IgD-negative memory B cell (primary cell): ENCODE measurements around the gene CHMP2B. TPM values are rescaled to one million over a fixed set of nuclear protein-coding genes. Genes with fewer than 3 reads are reported as not detected.
A peak's percentile ranks its signal among the peaks of the same experiment; 100 is the strongest.
"Not testable (repeated sequence)": the region's sequence is repeated elsewhere in the genome, so short reads cannot be mapped to it uniquely, and the experiment has no call there.

Source experiments
- H3K27ac Mint-ChIP-seq, 3 donors: one replicate each; pipeline ENCODE4 v1.8.0; 2020 to 2022; ENCODE audit warnings: mild to moderate bottlenecking in 3 of 3, mixed read lengths in 3 of 3, moderate library complexity in 1 of 3
- H3K27me3 Mint-ChIP-seq: one replicate; pipeline ENCODE4 v1.8.0; 2021; ENCODE audit warnings: mixed read lengths
- H3K36me3 Mint-ChIP-seq: one replicate; pipeline ENCODE4 v1.8.0; 2020; ENCODE audit warnings: mild to moderate bottlenecking, mixed read lengths
- H3K4me1 Mint-ChIP-seq, 3 donors: one replicate each; pipeline ENCODE4 v1.8.0; 2020 to 2022; ENCODE audit warnings: mixed read lengths in 3 of 3, mild to moderate bottlenecking in 1 of 3
- H3K4me3 Mint-ChIP-seq, 4 donors: one replicate each; pipeline ENCODE4 v1.8.0; 2020 to 2022; ENCODE audit warnings: mild to moderate bottlenecking in 4 of 4, mixed read lengths in 4 of 4, moderate library complexity in 3 of 4
- H3K9me3 Mint-ChIP-seq, 3 donors: one replicate each; pipeline ENCODE4 v1.8.0; 2020 to 2021; ENCODE audit warnings: mixed read lengths in 3 of 3, mild to moderate bottlenecking in 1 of 3
- polyA plus RNA-seq: library from polyadenylated mRNA; unstranded; fragments of 300-500 nt; fragmentation: Illumina TruSeq; gene quantifications from one replicate; pipeline ENCODE4 v1.2.3, GENCODE V29; 2021

CHMP2B gene
- polyA plus RNA-seq, 1 donor from 2014 or later: 59.2 TPM

DNA sequence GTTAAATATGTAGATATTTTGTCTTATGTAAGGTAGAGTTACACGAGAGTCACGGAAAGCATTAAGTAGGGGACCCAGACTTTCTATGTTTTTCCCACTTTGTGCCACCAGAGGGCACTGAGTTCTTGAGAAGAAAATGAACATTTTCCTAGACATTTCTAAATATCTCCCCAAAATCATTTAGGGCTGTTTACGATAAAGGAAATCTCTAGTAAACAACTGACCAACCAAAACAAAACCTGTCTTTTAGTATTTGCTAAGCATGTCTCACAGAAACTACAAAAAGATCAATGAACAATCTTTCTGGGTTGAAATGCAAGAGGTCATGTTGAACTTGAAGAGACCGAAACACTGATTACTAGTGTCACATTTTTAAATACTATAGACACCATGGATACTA lies 33.2 kb downstream of the CHMP2B start:
- H3K36me3 Mint-ChIP-seq: no peaks in the 10 kb centered on the region
- H3K4me1 Mint-ChIP-seq: peaks cover 0 to 6% (median 2%) of the 10 kb centered on the region in 3 donors
- no peaks in the 10 kb centered on the region for H3K27me3 Mint-ChIP-seq
- no peak overlapping the region for H3K27ac Mint-ChIP-seq
- H3K4me3 Mint-ChIP-seq: no peak overlapping the region
- H3K9me3 Mint-ChIP-seq: no peaks in the 10 kb centered on the region

DNA sequence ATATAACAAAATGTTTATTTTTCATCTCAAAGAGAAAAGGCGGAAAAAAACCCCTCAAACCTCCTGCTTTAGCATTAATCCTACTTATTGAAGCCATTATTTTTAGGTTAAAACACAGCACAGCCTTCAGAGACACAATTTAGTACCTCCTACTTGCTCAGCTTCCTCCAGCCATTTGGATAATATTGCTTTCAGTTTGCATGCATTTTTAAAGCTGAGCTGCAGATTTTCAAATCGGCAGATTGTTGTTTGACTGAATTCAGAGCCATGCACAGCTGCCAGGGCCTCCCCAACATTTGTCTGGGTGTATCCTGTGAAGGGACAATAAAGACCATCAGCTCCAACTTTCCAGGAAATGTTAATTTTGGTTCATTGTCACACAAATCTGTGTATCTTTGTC lies 34.8 kb downstream of the CHMP2B start:
- peaks cover 0 to 6% (median 2%) of the 10 kb centered on the region in 3 donors for H3K4me1 Mint-ChIP-seq
- H3K36me3 Mint-ChIP-seq: no peaks in the 10 kb centered on the region
- no peak overlapping the region for H3K27ac Mint-ChIP-seq
- H3K9me3 Mint-ChIP-seq: no peaks in the 10 kb centered on the region
- H3K4me3 Mint-ChIP-seq: no peak overlapping the region
- no peaks in the 10 kb centered on the region for H3K27me3 Mint-ChIP-seq

- Mint-ChIP-seq H3K36me3 (no peaks in the 10 kb centered on the region), H3K27ac (no peak overlapping the region), H3K4me1 (peaks cover 4 to 18% (median 13%) of the 10 kb centered on the region in 3 donors), H3K9me3 (no peaks in the 10 kb centered on the region), H3K27me3 (peaks cover 1% of the 10 kb centered on the region), H3K4me3 (no peak overlapping the region)
Measured at GRCh38 chr3:87267953-87268645, 41.0 kb downstream of the CHMP2B start.

GRCh38 chr3:87268646-87269211 lies 41.6 kb downstream of the CHMP2B start:
- Mint-ChIP-seq H3K27ac (no peak overlapping the region), H3K9me3 (no peaks in the 10 kb centered on the region)

GRCh38 chr3:87269723-87270122 lies 42.6 kb downstream of the CHMP2B start:
- H3K27me3 Mint-ChIP-seq: peaks cover 6% of the 10 kb centered on the region
- no peak overlapping the region for H3K4me3 Mint-ChIP-seq
- H3K27ac Mint-ChIP-seq: no peak overlapping the region
- H3K9me3 Mint-ChIP-seq: no peaks in the 10 kb centered on the region
- peaks cover 11 to 24% (median 20%) of the 10 kb centered on the region in 3 donors for H3K4me1 Mint-ChIP-seq
- H3K36me3 Mint-ChIP-seq: no peaks in the 10 kb centered on the region

More at GRCh38 chr3:87268646-87269211, 41.6 kb downstream of the CHMP2B start:
- H3K4me1 Mint-ChIP-seq: peaks cover 10 to 24% (median 20%) of the 10 kb centered on the region in 3 donors
- peaks cover 5% of the 10 kb centered on the region for H3K27me3 Mint-ChIP-seq
- H3K36me3 Mint-ChIP-seq: no peaks in the 10 kb centered on the region
- no peak overlapping the region for H3K4me3 Mint-ChIP-seq

DNA sequence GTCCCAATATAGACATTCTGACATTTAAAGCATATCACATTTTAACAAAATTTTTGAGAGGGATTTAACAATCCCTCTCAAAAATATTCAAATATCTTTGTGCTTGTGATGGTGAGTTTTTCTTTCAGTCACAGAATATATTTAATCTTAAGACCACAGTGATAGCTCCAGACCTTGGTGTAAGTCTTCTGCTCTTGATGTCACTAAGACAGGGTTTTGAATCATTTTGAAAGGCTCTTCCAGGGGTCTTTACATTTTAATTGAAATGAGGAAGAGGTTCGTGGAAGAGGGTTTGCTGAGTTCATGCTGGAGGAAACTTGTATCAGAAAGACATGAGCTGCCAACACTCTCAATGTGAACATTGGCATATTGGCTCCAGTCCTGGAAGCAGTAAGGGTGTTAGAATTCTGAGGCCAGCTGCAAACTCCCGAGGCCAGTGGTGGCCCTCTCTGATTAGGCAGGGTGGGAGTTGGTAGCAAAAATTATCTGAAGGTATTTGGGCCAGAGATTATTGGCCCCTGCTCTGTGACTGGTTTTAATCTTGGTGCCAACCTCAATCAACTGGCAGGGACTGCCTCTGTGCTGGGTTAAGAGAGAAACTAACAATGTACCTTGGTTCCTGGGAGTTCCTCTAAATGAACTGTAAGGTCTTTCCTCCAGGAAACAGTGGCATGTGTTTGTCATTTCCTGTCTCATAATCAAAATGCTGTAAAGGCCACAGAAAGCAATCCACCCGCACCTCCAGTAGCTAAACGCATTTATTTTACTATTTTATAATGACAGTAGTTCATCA lies 44.0 kb downstream of the CHMP2B start:
- H3K27ac Mint-ChIP-seq: no peak overlapping the region
- no peaks in the 10 kb centered on the region for H3K9me3 Mint-ChIP-seq
- peak overlapping the region in 1 of 4 donors; percentile 23 for H3K4me3 Mint-ChIP-seq
- peaks cover 11 to 24% (median 20%) of the 10 kb centered on the region in 3 donors for H3K4me1 Mint-ChIP-seq
- no peaks in the 10 kb centered on the region for H3K36me3 Mint-ChIP-seq
- peaks cover 6% of the 10 kb centered on the region for H3K27me3 Mint-ChIP-seq

DNA sequence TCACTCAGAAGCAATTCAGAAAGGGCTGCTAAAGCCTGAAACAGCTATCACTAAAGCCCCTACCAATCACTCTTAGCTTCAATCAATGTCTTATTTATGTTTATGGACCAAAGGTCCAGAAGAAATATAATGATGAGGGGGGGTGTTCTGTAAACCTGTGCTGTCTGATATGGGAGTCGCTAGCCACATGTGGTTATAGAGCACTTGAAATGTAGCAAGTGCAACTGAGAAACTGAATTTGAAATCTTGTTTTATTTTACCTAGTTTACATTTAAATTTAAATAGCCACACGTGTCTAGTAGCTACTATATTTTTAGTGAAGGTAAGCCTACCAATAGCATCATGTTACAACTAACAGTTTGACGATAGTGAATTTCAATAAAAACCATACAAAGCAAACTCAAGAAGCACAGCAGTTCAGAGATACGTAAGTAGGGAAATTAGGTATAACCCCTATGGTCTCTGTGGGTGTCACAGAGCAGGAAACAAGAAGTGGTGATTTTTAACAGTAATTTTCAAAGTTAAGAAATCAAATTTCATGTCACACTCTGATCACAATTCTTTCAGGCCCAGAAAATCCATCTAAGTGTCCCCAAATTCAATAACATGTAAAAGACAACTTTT lies 45.7 kb downstream of the CHMP2B start:
- Mint-ChIP-seq H3K36me3 (no peaks in the 10 kb centered on the region), H3K27me3 (peaks cover 6% of the 10 kb centered on the region), H3K9me3 (no peaks in the 10 kb centered on the region), H3K27ac (no peak overlapping the region), H3K4me3 (peak overlapping the region in 1 of 4 donors; percentile 21), H3K4me1 (peaks cover 11 to 24% (median 20%) of the 10 kb centered on the region in 3 donors)

DNA sequence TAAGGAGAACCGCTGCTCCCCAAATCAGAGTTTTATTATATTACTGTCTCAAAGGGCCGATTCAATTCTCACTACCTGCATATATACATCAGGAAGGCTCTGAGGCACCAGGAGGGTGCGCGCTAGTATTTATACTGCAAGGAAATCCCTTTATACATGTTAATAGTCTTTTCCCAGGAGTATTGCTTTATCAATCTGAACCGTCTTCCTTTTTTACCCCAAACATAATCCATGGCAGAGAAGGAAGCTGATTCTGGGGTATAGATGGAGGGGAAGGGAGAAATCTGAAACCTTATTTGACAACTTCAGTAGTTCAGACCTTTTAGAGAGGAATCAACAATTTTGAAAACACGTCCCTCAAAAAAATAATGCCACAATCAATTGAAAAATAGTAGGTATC lies 49.4 kb downstream of the CHMP2B start, which contains the start of gene POU1F1:
Gene POU1F1 (minus strand): TSS at position 101 of the 400 bp plus-strand sequence. CDS start 122 bp downstream, outside the sequence.
- H3K4me3 Mint-ChIP-seq: no peak within 1 kb of the TSS
- no peaks in the 10 kb centered on the region for H3K9me3 Mint-ChIP-seq
- peaks cover 9 to 14% (median 13%) of the 10 kb centered on the region in 3 donors for H3K4me1 Mint-ChIP-seq
- no peak within 1 kb of the TSS for H3K27ac Mint-ChIP-seq
- peaks cover 5% of the 10 kb centered on the region for H3K27me3 Mint-ChIP-seq
- no peaks in the 10 kb centered on the region for H3K36me3 Mint-ChIP-seq

- H3K4me3 Mint-ChIP-seq: no peak overlapping the region
- no peaks in the 10 kb centered on the region for H3K4me1 Mint-ChIP-seq
- H3K27ac Mint-ChIP-seq: no peak overlapping the region
- no peaks in the 10 kb centered on the region for H3K9me3 Mint-ChIP-seq
- peaks cover 9% of the 10 kb centered on the region for H3K27me3 Mint-ChIP-seq
- H3K36me3 Mint-ChIP-seq: no peaks in the 10 kb centered on the region
Measured at GRCh38 chr3:87287011-87287410, 59.9 kb downstream of the CHMP2B start.

DNA sequence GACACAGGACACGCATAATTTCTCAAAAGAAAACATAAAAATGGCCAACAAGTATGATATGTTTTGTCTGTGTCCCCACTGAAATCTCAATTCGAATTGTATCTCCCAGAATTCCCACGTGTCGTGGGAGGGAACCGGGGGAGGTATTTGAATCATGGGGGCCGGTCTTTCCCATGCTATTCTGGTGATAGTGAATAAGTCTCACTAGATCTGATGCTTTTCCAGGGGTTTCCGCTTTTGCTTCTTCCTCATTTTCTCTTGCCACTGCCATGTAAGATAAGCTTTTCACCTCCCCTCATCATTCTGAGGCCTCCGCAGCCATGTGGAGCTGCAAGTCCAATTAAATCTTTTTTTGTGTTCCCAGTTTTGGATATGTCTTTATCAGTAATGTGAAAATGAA lies 61.3 kb downstream of the CHMP2B start:
- Mint-ChIP-seq H3K9me3 (no peaks in the 10 kb centered on the region), H3K36me3 (no peaks in the 10 kb centered on the region), H3K4me3 (no peak overlapping the region), H3K4me1 (no peaks in the 10 kb centered on the region), H3K27ac (no peak overlapping the region), H3K27me3 (peaks cover 6% of the 10 kb centered on the region)

GRCh38 chr3:87298111-87298718 lies 71.1 kb downstream of the CHMP2B start:
- H3K4me1 Mint-ChIP-seq: peaks cover 0 to 2% (median 0%) of the 10 kb centered on the region in 3 donors
- H3K27ac Mint-ChIP-seq: no peak overlapping the region
- no peak overlapping the region for H3K4me3 Mint-ChIP-seq
- H3K27me3 Mint-ChIP-seq: peaks cover 2% of the 10 kb centered on the region
- H3K9me3 Mint-ChIP-seq: no peaks in the 10 kb centered on the region
- peaks cover 1% of the 10 kb centered on the region for H3K36me3 Mint-ChIP-seq

DNA sequence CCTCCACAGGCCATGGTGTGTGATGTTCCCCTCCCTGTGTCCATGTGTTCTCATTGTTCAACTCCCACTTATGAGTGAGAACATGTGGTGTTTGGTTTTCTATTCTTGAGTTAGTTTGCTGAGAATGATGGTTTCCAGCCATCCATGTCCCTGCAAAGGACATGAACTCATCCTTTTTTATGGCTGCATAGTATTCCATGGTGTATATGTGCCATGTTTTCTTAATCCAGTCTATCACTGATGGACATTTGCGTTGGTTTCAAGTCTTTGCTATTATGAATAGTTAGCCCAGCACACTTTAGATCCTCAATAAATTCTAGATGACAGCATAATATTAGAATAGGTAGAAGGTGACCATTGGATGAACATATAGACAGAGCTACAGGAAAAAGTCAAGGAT lies 77.9 kb downstream of the CHMP2B start:
- H3K27me3 Mint-ChIP-seq, H3K9me3 Mint-ChIP-seq, H3K36me3 Mint-ChIP-seq, H3K27ac Mint-ChIP-seq, H3K4me3 Mint-ChIP-seq, H3K4me1 Mint-ChIP-seq: not testable (repeated sequence)
